HG03432 (cell line): ENCODE data around the gene MARF1.
A peak's percentile ranks its signal among the peaks of the same experiment; 100 is the strongest.
"Not testable (repeated sequence)": the region's sequence is repeated elsewhere in the genome, so short reads cannot be mapped to it uniquely, and the experiment has no call there.

Experiments used
- ATAC-seq: cut with Tn5 transposase; IDR thresholded peaks from one replicate; pipeline ENCODE4 v1.9.1; 2021; ENCODE audit warnings: mild to moderate bottlenecking, moderate library complexity; ENCODE audit not compliant: unreplicated experiment

Gene MARF1

GRCh38 chr16:15643048-15643945 lies at the start of gene MARF1:
MARF1 (minus strand) TSS chr16:15643154; CDS start chr16:15639233, 3,921 bp downstream.
- peak; percentile 56 for ATAC-seq

GRCh38 chr16:15692508-15692907 lies 49.6 kb upstream of the MARF1 start:
- not testable (repeated sequence) for ATAC-seq

GRCh38 chr16:15691046-15691445 lies 48.1 kb upstream of the MARF1 start:
- no peak for ATAC-seq

- ATAC-seq, result no peak
These were observed 47.3 kb upstream of the MARF1 start for GRCh38 chr16:15690296-15690695.

- ATAC-seq, result no peak
These were observed 46.3 kb upstream of the MARF1 start for GRCh38 chr16:15689290-15689689.

GRCh38 chr16:15686287-15686686 lies 43.3 kb upstream of the MARF1 start:
- ATAC-seq, result no peak

GRCh38 chr16:15682105-15682570 lies 39.2 kb upstream of the MARF1 start:
- no peak for ATAC-seq

- no peak for ATAC-seq
These were observed 34.5 kb upstream of the MARF1 start for GRCh38 chr16:15677447-15677846.

GRCh38 chr16:15676506-15676905 lies 33.6 kb upstream of the MARF1 start:
- no peak for ATAC-seq

GRCh38 chr16:15674571-15674970 lies 31.6 kb upstream of the MARF1 start:
- ATAC-seq, result no peak

- ATAC-seq, result no peak
These were observed 29.7 kb upstream of the MARF1 start for GRCh38 chr16:15672514-15673167.

GRCh38 chr16:15672127-15672513 lies 29.2 kb upstream of the MARF1 start:
- ATAC-seq, result not testable (repeated sequence)

GRCh38 chr16:15671530-15672117 lies 28.7 kb upstream of the MARF1 start:
- ATAC-seq, result no peak

- ATAC-seq, result no peak
These were observed 24.3 kb upstream of the MARF1 start for GRCh38 chr16:15667091-15667742.

- ATAC-seq, result no peak
These were observed 22.2 kb upstream of the MARF1 start for GRCh38 chr16:15665107-15665506.

- no peak for ATAC-seq
These were observed 17.2 kb upstream of the MARF1 start for GRCh38 chr16:15660203-15660601.

GRCh38 chr16:15658556-15658955 lies 15.6 kb upstream of the MARF1 start:
- no peak for ATAC-seq

GRCh38 chr16:15658149-15658548 lies 15.2 kb upstream of the MARF1 start:
- no peak for ATAC-seq

- ATAC-seq, result not testable (repeated sequence)
These were observed 12.6 kb upstream of the MARF1 start for GRCh38 chr16:15655561-15655960.

- ATAC-seq, result no peak
These were observed 11.6 kb upstream of the MARF1 start for GRCh38 chr16:15654591-15654990.

GRCh38 chr16:15653227-15653626 lies 10.3 kb upstream of the MARF1 start:
- ATAC-seq, result no peak
